Effector CD4-positive, alpha-beta T cell (primary cell): ENCODE results near the gene LCE6A.

Experiments used
- DNase-seq: peaks from one replicate; pipeline ENCODE4 v3.0.0-alpha.2; 2020

LCE6A gene

DNA sequence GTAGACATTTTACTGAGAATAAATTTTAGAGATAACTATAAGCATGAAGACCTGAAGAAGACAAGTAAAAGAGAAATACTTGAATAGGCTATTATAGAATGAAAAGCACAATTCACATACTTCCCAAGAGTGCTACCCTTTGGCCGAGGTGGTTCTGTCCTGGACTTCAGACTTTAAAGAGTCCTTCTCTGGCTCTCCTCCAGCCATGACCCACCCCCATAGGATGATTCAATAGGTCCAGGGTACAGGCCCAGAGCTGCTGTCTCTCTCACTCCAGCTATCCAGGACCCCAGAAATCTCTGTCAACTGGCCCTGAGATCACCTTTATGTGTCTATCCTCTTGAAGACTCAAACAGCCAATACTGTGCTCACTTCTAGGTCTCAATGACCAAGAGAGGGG is 34.2 kb downstream of the LCE6A start:
- DNase-seq = no peak

- no peak for DNase-seq
Observed at GRCh38 chr1:152878042-152878441, 35.4 kb downstream of the LCE6A start, which contains the start of gene SMCP. Gene SMCP (plus strand): TSS chr1:152878322. CDS start chr1:152884423, 6,101 bp downstream.

DNA sequence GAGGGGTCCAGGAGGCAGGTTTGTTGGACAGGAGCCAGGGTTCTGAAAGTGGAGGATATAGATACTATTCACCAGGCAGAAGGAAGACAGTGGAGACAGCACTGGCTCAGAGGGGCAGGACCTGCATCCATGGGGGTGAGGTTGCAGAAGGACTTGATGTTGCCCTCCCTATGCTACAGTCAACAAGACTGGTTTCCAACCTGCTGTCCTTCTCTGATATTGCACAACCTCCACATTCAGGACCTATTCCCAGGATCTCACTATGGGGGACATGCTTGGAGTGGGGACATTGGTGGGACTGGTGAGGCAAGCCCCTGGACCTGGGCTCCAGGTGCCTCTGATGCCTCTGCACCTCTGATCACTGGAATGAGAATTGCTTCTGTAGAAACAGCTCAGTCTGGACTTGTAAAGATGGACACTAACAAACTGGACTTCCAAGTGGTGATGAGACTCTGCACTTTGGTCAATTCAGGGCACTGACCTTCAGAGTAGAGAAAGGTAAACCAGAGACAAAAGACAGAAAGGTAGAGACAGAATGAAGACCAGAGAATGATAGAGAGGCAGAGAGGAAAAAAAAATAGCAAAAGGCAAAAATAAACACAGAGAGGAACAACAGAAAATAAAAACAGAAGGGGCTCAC is 37.0 kb downstream of the LCE6A start:
- DNase-seq = no peak

DNA sequence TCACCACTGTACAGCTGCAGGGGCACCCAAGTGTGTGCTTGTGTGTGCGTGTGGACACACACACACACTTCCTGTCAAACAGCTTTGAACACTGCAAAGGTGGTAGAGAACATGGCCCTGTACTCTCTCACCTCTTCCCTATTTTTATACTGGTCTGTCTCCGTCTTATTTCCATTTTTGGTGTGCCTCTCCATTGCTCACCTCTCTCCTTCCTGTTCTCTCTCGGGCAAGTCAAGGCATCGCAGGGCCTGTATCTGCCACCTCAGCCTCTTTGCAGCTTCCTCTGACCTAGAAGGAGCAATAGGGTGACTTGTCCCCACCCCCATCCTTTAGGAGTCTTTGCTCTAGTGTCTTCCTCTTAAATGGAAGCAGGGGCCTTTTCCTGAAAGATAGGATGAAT is 37.7 kb downstream of the LCE6A start:
- DNase-seq = no peak

DNA sequence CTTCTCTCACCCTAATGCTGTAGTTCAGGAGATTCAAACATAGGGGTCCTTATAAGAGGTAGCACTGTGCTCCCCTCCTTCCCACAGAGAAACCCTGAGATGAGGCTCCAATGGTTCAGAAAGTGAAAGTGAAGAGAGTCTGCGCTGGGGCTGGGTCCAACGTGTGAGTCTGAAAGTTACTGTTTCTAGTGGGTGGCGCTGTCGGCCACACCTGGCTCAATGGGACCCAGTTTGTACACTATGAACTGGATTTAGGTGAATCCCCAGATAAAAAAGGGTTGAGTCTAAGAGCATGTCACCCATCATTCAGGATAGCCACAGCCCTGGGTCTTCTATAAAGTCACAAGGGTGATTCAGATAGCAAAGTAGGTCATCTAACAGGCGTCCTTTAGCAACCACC is 38.3 kb downstream of the LCE6A start:
- DNase-seq = no peak

DNA sequence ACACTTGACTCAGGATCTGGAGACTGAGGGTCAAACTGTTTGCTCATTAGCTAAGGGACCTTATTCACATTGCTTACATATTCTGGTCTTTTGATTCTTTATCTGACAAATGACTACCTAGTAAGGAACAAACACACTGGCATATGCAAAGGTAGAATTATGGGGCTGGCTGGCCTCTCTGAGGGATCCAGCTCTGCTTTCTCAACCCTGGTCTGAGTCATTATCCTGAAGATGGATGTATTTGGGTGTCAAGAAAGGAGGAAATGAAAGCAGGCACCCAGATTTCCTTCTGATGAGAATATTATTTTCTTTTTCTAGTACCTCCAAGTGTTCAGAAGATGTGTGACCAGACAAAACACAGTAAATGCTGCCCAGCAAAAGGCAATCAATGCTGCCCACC is 41.4 kb downstream of the LCE6A start:
- no peak for DNase-seq

- no peak for DNase-seq
Observed at GRCh38 chr1:152884506-152884905, 41.9 kb downstream of the LCE6A start.

- no peak for DNase-seq
Observed at GRCh38 chr1:152884966-152885624, 42.4 kb downstream of the LCE6A start.

DNA sequence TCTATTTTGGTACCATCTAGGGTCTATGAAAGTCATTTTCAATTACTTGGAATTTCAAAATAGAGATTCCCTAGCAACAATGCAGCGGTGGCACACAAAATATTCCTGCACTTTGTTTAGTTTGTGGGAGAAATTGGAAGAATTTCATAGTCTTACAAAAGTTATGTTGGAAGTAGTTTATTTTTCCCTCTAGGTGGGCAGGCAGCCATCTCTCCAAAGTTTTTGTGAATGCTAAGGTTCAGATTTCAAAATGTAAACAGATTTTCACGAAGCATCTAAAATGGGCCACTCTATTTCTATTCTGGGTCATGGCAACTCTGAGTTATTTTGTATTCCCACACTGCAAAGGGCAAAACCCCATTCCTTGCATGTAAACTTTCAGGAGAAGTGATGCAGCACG is 43.4 kb downstream of the LCE6A start:
- DNase-seq = no peak

- no peak for DNase-seq
Observed at GRCh38 chr1:152886758-152887409, 44.2 kb downstream of the LCE6A start.

DNA sequence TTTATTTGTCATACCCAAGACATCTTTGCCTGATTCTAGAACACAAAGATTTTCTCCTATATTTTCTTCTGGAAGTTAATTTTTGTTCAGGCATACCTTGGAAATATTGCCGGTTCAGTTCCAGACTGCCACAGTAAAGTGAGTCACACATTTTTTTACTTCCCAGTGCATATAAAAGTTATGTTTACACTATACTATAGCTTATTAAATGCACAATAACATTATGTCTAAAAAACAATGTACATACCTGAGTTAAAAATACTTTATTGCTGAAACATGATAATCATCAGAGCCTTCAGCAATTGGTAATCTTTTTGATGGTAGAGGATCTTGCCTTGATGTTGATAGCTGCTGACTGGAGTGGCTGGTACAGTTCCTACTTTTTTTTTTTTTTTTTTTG is 45.5 kb downstream of the LCE6A start:
- DNase-seq = no peak
